K562 (cell line): ENCODE measurements around the gene PYCR2. TPM values are rescaled to one million over a fixed set of nuclear protein-coding genes. Genes with fewer than 3 reads are reported as not detected.

Experiments used
- ARID4B ChIP-seq: sonication (generic); formaldehyde crosslinking; IDR thresholded peaks from 2 replicates; pipeline ENCODE4 v1.8.0; 2022; ENCODE audit warnings: mild to moderate bottlenecking, missing genetic modification reagents
- ARNT ChIP-seq, 2 experiments: fragments of 450-650 bp; IDR thresholded peaks; 2 replicates each; pipeline ENCODE4 v1.6.1; 2016; ENCODE audit warnings: mild to moderate bottlenecking in 1 of 2
- ASH1L ChIP-seq: fragments of 450-650 bp; IDR thresholded peaks from 2 replicates; pipeline ENCODE4 v1.6.1; 2018; ENCODE audit warnings: borderline replicate concordance, mild to moderate bottlenecking, low read depth; ENCODE audit not compliant: partially characterized antibody
- CBFB ChIP-seq: sonication (generic); formaldehyde crosslinking; IDR thresholded peaks from 2 replicates; pipeline ENCODE4 v1.4.0; 2020; ENCODE audit warnings: mild to moderate bottlenecking, missing genetic modification reagents
- CBX3 ChIP-seq, 2 experiments: IDR thresholded peaks; 1 replicate in 1 of 2; 2 replicates in 1 of 2; pipeline ENCODE4 v1.6.1; 2012; ENCODE audit warnings: inconsistent platforms in 2 of 2, low read length in 2 of 2, borderline replicate concordance in 1 of 2, control low read depth in 1 of 2
- COPS2 ChIP-seq: fragments of 450-650 bp; conservative IDR thresholded peaks from 2 replicates; pipeline ENCODE4 v1.6.1; 2016; ENCODE audit warnings: mild to moderate bottlenecking, moderate library complexity
- EWSR1 ChIP-seq: fragments of 450-650 bp; IDR thresholded peaks from 2 replicates; pipeline ENCODE4 v1.6.1; 2018; ENCODE audit warnings: borderline replicate concordance, mild to moderate bottlenecking, low read depth, moderate library complexity; ENCODE audit not compliant: partially characterized antibody
- GATAD2B ChIP-seq: fragments of 450-650 bp; IDR thresholded peaks from 2 replicates; pipeline ENCODE4 v1.6.1; 2017; ENCODE audit warnings: mild to moderate bottlenecking, borderline replicate concordance
- MCM5 ChIP-seq: fragments of 450-650 bp; IDR thresholded peaks from 2 replicates; pipeline ENCODE4 v1.6.1; 2016; ENCODE audit warnings: low read depth
- NFE2 ChIP-seq: IDR thresholded peaks from 2 replicates; pipeline ENCODE4 v1.6.1; 2014; ENCODE audit warnings: antibody characterized with exemption, low read depth
- RNF219 ChIP-seq: fragments of 250-450 bp; sonication (Bioruptor Pico); IDR thresholded peaks from 2 replicates; pipeline ENCODE4 v1.5.0; 2022; ENCODE audit warnings: mild to moderate bottlenecking
- TAL1 ChIP-seq: fragments of 450-650 bp; IDR thresholded peaks from 2 replicates; pipeline ENCODE4 v1.6.1; 2016; ENCODE audit warnings: mild to moderate bottlenecking
- TEAD1 ChIP-seq, 2 experiments: fragments of 450-650 bp in 1 of 2; sonication (generic) in 1 of 2; formaldehyde crosslinking; IDR thresholded peaks; 2 replicates each; pipeline versions ENCODE4 v1.4.0 to v1.8.0; 2020 to 2022; ENCODE audit warnings: mild to moderate bottlenecking in 2 of 2, missing genetic modification reagents in 1 of 2
- ZNF395 ChIP-seq: fragments of 200-800 bp; sonication (Bioruptor generic); IDR thresholded peaks from 2 replicates; pipeline ENCODE4 v1.6.1; 2017; ENCODE audit warnings: missing genetic modification characterization, missing compliant biosample characterization
- ZNF408 ChIP-seq: fragments of 250-450 bp; sonication (Bioruptor Pico); IDR thresholded peaks from 2 replicates; pipeline ENCODE4 v1.4.0; 2020; ENCODE audit warnings: low read depth, mild to moderate bottlenecking, moderate library complexity
- ZNF780A ChIP-seq: fragments of 250-450 bp; sonication (Bioruptor Pico); IDR thresholded peaks from 2 replicates; pipeline ENCODE4 v1.5.0; 2021; ENCODE audit warnings: mild to moderate bottlenecking
- polyA plus RNA-seq, 8 experiments: library from polyadenylated mRNA; depleted of rRNA in 4 of 8; stranded (reverse) in 5 of 8; unstranded in 3 of 8; fragments of >200 nt; fragmentation: Nextera tagmentation in 2 of 8; fragmentation: Illumina TruSeq in 1 of 8; extraction: Ambion mirVana in 2 of 8; extraction: Trizol in 1 of 8; gene quantifications; 2 replicates each; pipeline versions ENCODE4 v1.2.1 to v1.2.3, GENCODE V29; 2011 to 2014; ENCODE audit warnings: inconsistent platforms in 1 of 8, missing spikeins in 1 of 8
- total RNA-seq, 7 experiments: library from RNA; depleted of rRNA in 6 of 7; stranded (reverse); fragments of >200 nt in 6 of 7; fragmentation: Illumina TruSeq in 2 of 7; extraction: Trizol in 2 of 7; gene quantifications; 2 replicates each; pipeline versions ENCODE4 v1.2.1 to v1.2.3, GENCODE V29; 2011 to 2021; ENCODE audit warnings: low replicate concordance in 1 of 7
- TF ChIP-seq, protein P1 (sequence below): fragments of 250-450 bp; sonication (Bioruptor Pico); IDR thresholded peaks from 2 replicates; pipeline ENCODE4 v1.5.0; 2020; ENCODE audit warnings: mild to moderate bottlenecking, borderline replicate concordance

The PYCR2 gene
- total and polyA plus RNA-seq, 9 of the 15 experiments (the other 6 are each of a cell fraction or from before 2014, with no cell fraction given) = 5.5 to 219 (median 127) TPM

DNA sequence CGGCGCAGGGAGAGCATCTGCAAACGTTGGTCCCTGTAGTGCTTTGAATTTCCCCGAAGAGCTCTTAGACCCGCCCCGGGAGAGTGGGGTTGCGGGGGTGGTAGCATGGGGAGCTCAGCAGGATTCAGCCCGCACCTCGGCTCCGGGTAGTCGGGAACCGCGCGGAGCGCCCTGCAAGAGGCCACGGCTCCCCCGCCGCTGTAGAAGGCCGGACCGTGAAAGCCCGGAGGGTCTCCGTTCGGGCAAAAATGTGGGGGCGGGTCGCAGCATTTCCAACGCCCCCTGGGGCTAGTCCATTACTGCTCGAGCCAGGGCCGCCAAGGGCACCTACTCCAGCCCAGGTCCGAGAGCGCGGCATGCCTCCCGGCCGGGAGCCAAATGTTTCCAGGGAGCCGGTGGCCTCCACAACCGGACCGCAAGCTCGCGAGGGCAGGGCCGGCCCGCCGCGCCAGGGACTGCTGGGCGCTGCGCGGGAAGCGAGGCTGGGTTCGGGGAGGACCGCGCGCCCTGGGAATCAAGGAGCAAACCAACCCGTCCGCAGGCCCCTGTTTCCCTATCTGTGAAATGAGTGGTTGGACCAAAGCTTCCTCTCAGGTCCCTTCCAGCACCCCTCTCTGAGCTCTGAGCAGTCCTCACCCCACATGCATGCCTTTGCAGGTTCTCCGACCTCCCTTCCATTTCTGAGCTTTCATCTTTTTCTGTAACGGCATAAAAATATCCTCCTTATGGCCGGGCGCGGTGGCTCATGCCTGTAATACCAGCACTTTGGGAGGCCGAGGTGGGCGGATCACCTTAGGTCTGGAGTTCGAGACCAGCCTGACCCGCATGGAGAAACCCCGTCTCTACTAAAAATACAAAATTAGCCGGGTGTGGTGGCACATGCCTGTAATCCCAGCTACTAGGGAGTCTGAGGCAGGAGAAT is 41.1 kb downstream of the PYCR2 start (continued):
- no peak for TF ChIP-seq ARID4B (CRISPR knock-in tag)
- TF ChIP-seq MCM5 = no peak
- TF ChIP-seq CBFB = no peak
- TF ChIP-seq NFE2 = no peak
- TF ChIP-seq, protein P1, sequence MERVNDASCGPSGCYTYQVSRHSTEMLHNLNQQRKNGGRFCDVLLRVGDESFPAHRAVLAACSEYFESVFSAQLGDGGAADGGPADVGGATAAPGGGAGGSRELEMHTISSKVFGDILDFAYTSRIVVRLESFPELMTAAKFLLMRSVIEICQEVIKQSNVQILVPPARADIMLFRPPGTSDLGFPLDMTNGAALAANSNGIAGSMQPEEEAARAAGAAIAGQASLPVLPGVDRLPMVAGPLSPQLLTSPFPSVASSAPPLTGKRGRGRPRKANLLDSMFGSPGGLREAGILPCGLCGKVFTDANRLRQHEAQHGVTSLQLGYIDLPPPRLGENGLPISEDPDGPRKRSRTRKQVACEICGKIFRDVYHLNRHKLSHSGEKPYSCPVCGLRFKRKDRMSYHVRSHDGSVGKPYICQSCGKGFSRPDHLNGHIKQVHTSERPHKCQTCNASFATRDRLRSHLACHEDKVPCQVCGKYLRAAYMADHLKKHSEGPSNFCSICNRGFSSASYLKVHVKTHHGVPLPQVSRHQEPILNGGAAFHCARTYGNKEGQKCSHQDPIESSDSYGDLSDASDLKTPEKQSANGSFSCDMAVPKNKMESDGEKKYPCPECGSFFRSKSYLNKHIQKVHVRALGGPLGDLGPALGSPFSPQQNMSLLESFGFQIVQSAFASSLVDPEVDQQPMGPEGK (CRISPR knock-in tag) = no peak
- no peak; a peak in 1 of 4 replicates for TF ChIP-seq TEAD1 (CRISPR knock-in tag; IDR thresholded peaks at IDR 0.05)
- peak; percentile 28; the same call in 1 of the 2 replicates for TF ChIP-seq ZNF395 (CRISPR knock-in tag)
- no peak for TF ChIP-seq EWSR1
- TF ChIP-seq COPS2 = no peak
- TF ChIP-seq ASH1L = no peak
- no peak for TF ChIP-seq GATAD2B
- TF ChIP-seq ARNT (IDR thresholded peaks at IDR 0.05) = no peak
- TF ChIP-seq ZNF780A (CRISPR knock-in tag) = no peak
- TF ChIP-seq TAL1 = no peak
- TF ChIP-seq CBX3 (IDR thresholded peaks at IDR 0.05; ENCODE audit: borderline replicate concordance in 1 of 2, low read length in 2 of 2) = no peak
- no peak for TF ChIP-seq RNF219 (CRISPR knock-in tag)
- TF ChIP-seq ZNF408 = no peak
